Measurements from ENCODE around the gene SUGCT.

SUGCT gene

GRCh38 chr7:40470091-40470592, 335.3 kb downstream of the SUGCT start:
- DNase-seq (ENCODE audit: low read depth in 2 of 2) = no peak

- no peak for DNase-seq (ENCODE audit: low read depth in 2 of 2)
Measured at GRCh38 chr7:40470817-40471216, 336.0 kb downstream of the SUGCT start.

- no peak for DNase-seq (ENCODE audit: low read depth in 2 of 2)
Measured at GRCh38 chr7:40471891-40472290, 337.1 kb downstream of the SUGCT start.

DNA sequence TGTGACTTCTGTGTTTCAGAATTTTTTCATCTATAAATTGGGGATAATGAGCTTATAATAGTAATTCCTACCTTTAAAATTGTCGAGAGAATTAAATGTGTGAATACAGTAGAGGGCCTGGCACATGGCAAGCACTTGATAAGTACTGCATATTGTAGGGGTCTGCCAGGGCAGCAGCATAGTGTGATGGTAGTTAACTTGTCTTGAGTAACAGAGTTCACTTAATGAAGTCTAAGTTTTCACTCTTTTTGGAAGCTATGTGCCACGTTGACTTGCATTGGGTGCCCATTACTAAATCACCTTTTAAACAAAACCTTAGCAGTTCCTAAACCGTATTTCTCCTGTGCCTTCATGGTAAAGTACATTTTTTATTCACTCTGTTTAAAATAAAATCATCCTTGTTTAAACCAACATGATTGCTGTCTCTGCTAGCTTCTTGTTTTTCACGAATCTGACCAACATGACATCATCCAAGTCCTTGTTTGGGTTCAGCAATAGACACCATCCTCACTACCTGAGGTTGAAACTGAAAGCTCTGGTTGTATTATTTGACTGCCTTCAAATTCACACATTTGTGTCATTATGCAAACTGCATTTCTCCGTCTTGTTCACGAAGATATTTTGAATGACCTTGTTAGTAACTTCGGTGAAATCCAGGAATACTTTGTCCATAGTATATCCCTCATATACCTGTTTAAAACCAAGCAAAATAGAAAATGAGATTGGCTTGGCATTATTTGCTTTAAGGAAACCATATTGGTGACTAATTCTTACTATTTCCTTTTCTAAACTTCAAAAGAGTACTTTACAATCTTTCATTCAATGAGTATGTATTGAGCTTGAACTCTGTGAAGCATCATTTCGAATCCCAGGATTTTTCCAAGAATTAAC, 340.2 kb downstream of the SUGCT start:
- DNase-seq (ENCODE audit: low read depth in 2 of 2) = no peak

DNA sequence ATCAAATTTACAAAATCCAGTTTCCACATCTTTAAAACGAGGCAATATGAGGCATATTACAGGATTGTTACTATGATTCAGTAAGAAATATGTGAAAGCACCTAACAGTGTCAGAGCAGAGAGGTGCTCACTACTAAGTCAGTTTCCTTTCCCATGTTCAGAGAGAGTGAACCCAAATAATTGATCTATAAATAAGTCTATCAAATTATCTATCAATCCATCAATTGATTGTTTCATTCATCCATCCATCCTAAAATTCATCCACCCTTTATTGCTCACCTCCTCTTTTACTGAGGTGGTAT, 340.8 kb downstream of the SUGCT start:
- DNase-seq (ENCODE audit: low read depth in 2 of 2) = no peak

DNA sequence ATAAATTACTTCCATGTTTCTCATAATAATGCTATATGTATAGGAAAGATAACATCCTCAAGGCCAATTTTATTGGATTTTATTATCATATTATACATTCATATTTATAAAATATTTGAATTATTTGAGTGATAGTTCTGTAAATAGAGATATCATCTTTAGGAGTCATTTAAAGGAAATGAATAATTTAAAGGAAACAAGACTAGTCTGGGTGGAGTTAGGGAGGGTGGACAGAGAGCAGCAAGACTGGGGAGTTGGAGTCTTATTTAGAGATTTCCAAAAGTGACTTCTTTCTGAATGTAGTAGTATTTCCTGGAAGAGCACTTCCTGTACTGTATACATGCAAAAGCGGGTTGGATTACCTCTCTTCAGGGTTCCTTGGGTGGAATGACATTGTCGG, 342.3 kb downstream of the SUGCT start:
- no peak for DNase-seq (ENCODE audit: low read depth in 2 of 2)

DNA sequence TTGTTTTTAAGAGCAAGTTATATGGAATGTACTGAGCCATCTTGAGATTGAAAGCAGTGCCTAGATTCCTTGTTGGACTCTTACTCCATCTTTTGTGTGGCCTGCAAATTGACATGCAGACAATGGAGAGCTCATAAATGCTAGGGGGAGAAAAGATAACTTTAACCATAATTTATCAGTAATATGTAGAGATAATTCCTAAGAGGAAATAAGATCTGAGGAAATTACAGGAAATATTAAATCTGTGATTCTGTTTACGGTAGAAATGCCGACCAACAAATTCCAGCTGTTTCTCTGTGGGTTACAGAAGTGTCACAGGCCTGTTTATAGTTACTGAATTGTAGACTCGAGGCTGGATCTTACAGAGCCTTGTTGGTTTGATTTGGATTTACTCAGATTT, 348.0 kb downstream of the SUGCT start:
- no peak for DNase-seq (ENCODE audit: low read depth in 2 of 2)

GRCh38 chr7:40483630-40484029, 348.8 kb downstream of the SUGCT start:
- DNase-seq (ENCODE audit: low read depth in 2 of 2) = no peak

- no peak for DNase-seq (ENCODE audit: low read depth in 2 of 2)
Measured at GRCh38 chr7:40489844-40490602, 355.2 kb downstream of the SUGCT start.

- no peak for DNase-seq (ENCODE audit: low read depth in 2 of 2)
Measured at GRCh38 chr7:40490603-40490924, 355.8 kb downstream of the SUGCT start.

DNA sequence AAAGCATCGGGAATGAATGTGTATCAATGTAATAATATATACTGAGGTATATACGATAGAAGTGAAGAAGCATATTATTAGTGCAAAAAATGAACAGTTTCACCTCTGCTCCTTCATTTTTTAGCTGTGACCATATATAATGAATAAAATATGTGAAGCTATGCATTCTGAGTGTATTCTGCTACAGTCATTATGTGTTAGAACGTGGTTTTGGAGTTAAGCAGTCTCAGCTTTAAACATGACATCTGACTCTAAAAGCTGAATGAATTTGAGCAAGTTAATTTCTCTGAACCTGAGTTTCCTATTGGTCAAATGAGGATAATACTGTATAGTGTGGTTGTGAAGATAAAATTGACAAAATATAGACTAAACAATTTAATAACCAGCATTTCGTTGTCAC, 358.1 kb downstream of the SUGCT start:
- DNase-seq (ENCODE audit: low read depth in 2 of 2) = no peak

GRCh38 chr7:40493609-40494051, 358.8 kb downstream of the SUGCT start:
- DNase-seq (ENCODE audit: low read depth in 2 of 2) = no peak

GRCh38 chr7:40498924-40499510, 364.2 kb downstream of the SUGCT start:
- no peak for DNase-seq (ENCODE audit: low read depth in 2 of 2)

DNA sequence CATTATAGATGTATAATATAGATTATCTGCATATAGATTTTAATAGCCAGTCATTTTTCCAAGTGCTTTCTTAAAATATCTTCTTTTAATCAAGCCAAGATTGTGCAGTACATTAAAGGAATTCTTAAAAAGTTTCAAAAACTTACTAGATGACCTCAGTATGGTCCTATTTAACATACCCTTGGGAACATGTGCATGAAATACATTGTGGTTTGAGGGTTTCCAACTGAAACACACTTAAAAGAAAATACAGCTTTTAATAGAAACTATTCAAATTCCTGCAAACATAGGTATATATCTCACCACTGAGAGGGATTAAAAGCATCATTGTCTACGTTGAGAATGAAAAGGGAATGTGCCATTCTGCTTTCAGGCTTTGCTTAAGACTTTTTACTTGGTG, 364.9 kb downstream of the SUGCT start:
- DNase-seq (ENCODE audit: low read depth in 2 of 2) = no peak

DNA sequence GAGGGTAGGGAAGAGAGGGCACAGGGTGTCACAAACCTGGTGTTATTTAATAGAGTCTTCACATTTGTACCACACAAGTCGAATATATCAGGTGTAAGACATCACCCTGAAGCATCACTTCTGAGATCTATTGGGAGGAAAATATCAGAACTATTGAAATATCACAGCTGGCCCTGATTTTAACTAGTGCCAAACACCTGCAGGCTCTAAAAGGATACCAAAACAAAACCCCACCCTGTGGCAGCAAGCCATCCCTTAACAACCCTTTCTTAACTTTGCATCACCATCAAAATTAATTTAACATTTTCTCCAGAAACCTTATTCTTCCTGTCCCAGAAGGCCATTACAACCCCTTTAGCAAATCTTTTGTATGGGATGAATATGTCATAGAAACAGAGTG, 365.4 kb downstream of the SUGCT start:
- DNase-seq (ENCODE audit: low read depth in 2 of 2) = no peak

DNA sequence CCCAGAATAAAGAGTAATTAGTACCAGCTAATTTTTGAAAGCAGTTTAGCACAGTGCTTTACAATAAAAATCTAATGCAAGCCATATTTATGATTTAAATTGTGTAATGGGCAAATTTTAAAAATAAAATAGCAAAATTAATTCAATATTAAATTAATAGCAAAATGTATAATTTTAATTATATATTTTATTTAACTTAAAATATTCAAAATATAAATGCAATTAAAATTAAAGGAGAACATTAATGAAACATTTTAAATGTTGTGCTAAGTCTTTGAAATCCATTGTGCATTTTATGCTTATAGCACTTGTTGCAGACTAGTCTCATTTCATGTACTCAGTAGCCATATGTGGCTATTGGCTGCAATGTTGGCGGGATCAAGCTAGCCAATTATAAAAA, 367.6 kb downstream of the SUGCT start:
- DNase-seq (ENCODE audit: low read depth in 2 of 2) = no peak

DNA sequence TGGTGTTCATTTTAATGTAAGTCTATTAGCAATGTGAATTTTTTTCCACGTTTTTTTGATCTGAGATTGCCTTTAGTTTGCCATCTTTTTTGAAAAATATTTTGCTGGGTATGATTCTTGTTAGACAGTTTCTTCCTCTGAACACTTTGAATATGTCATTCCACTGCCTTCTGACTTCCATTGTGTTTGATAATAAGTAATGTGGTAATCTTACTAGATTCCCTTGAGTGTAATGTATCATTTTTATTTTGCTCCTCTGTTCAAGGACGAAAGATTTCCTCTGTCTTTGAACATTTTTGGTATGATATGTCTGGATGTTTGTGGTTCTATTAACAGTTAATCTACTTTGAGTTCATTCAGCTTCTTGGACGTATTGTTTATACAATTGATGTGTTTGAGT, 371.4 kb downstream of the SUGCT start:
- no peak for DNase-seq (ENCODE audit: low read depth in 2 of 2)

DNA sequence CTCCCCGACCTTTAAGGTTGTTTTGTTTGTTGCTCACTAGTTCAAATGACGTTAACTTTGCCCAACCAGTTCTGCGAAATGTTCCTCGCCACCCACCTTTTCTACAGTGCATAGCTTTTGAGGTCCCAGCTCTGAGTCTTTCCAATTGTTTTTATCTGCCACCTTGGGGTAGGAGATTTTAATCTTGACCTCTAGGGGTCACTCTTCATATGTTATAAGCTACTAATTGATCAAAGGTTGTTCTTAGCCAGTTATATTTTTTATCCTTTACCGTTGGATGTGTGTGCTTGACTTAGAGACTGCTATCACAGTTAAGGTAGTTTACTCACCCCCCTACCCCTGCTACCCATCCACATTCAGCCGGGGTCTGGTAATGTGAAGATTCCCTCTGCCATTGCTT, 372.4 kb downstream of the SUGCT start:
- DNase-seq (ENCODE audit: low read depth in 2 of 2) = no peak

GRCh38 chr7:40509287-40509996, 374.6 kb downstream of the SUGCT start:
- DNase-seq (ENCODE audit: low read depth in 2 of 2) = no peak

- DNase-seq (ENCODE audit: low read depth in 2 of 2) = no peak
Measured at GRCh38 chr7:40516376-40516775, 381.6 kb downstream of the SUGCT start.

DNA sequence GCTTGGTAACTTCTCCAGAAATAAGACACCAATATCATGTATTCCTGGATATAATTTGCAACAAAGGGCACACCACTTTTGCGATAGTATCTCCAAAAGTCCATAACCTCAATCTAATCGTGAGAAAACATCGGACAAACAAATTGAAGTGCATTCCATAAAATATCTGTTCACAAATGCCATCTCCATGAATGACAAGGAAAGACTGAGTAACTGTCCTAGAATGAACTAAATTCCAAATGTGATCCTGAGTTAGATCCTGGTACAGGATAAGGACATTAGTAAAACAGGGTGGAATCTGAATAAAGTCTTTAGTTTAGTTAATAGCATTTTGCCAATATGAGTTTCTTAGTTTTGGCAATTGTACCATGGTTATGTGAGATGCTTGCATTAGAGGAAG, 384.2 kb downstream of the SUGCT start:
- DNase-seq (ENCODE audit: low read depth in 2 of 2) = no peak
